HG03060 (cell line): ENCODE measurements around the gene GPR161.
"Not testable (repeated sequence)": the region's sequence is repeated elsewhere in the genome, so short reads cannot be mapped to it uniquely, and the experiment has no call there.

Experiments
- ATAC-seq: cut with Tn5 transposase; IDR thresholded peaks from one replicate; pipeline ENCODE4 v1.9.1; 2021; ENCODE audit warnings: low read depth, moderate number of reproducible peaks; ENCODE audit not compliant: unreplicated experiment

GPR161 gene, protein sequence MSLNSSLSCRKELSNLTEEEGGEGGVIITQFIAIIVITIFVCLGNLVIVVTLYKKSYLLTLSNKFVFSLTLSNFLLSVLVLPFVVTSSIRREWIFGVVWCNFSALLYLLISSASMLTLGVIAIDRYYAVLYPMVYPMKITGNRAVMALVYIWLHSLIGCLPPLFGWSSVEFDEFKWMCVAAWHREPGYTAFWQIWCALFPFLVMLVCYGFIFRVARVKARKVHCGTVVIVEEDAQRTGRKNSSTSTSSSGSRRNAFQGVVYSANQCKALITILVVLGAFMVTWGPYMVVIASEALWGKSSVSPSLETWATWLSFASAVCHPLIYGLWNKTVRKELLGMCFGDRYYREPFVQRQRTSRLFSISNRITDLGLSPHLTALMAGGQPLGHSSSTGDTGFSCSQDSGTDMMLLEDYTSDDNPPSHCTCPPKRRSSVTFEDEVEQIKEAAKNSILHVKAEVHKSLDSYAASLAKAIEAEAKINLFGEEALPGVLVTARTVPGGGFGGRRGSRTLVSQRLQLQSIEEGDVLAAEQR

DNA sequence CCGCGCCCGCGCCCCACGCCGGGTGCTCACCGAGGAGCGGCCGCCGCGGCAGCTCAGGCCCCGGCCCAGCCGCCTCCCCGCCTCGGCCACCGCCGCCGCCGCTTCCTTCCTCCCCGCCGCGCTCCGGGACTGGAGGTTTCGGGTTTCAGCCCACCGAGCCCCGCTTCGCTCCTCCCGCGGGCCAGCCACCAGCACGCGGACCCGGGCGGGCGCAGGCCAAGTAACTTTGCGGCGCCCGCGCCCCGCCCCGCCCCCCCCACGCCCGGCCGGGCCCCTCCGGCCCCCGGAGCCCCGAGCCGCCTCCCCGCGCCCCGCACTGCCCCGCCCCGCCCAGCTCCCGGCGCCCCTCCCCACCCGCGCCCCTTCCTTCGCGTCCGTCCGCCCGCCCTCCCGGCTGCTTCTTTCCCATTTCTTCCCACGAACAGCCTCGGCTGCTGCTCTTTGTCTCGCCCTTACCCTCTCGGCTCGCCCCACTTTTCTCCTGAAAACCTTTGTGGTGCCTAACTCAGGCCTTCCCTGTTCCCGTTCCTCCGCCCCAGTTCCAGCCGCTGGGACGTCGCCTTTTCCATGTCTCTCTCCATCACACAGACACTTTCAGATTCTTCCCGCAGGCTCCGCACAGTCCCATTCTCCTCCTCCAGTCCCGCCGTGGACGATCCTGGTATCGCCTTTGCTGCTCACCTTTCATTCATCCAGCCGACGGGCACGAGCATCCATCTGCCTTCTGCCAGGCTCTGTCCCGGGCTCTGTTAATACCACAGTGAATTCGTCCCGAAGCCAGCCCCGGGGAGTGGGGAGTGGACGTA is at the start of gene GPR161:
GPR161 (minus strand) TSS at position 222 of the 806 bp plus-strand sequence. CDS start 32,080 bp downstream, outside the sequence.
- no peak for ATAC-seq

DNA sequence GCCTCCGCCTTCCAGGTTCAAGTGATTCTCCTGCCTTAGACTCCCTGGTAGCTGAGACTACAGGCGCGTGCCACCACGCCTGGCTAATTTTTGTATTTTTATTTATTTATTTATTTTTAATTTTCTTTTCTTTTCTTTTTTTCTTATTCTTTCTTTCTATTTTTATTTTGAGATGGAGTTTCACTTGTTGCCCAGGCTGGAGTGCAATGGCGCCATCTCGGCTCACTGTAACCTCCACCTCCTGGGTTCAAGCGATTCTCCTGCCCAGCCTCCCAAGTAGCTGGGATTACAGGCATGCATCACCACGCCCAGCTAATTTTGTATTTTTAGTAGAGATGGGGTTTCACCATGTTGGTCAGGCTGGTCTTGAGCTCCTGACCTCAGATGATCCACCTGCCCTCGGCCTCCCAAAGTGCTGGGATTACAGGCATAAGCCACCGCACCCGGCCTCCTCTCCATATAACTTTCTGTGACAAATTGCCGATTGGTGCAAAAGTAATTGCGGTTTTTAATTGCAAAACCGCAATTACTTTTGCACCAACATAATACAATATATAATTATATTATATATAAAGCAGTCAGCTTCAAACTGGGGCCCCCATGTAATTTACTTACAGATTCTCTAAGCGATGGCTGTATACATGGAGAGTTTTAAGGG is 44.5 kb upstream of the GPR161 start:
- not testable (repeated sequence) for ATAC-seq

DNA sequence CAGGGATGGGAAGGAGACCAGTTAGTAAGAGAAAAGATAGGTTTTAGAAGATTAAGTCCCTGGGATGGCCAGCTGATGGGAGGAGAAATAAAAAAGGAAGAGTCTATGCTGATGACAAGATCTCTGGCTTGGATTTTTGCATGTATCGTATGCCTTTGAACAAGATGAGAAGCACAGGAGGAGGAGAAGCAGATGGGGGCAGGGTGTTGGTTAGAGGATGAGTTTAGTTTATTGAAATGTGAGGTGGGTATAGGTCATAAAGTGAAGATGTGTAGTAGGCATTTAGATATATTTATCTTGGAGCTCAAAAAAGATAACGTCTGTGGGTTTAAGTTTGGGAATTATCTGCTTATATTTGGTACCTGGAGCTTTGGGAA is 43.4 kb upstream of the GPR161 start:
- no peak for ATAC-seq

- no peak for ATAC-seq
Observed at GRCh38 chr1:168179438-168180147, 42.9 kb upstream of the GPR161 start.

GRCh38 chr1:168178638-168179437 is 42.1 kb upstream of the GPR161 start, which contains the start of gene TIPRL:
TSS of gene TIPRL (plus strand) at chr1:168178962. CDS start at chr1:168179078, 116 bp downstream.
- ATAC-seq: peak; percentile 76

DNA sequence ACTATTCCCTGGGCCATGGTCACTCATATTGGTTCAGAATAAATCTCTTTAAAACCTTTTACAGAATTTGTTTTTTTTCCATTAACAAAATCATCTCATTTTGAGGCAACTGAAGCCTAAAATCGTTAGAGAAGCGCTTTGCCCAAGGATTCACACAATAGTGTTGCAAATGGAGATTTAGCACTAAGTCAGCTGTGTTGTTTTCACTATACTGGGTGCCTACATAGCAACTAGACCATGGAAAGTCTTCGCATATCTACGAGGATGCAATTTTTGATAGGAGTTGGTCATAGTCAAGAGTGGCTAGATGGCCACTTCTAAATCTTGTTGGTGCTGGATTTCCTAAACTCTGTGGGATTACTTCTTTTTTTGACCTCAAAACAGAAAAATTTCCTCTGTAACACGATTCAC is 41.5 kb upstream of the GPR161 start:
- no peak for ATAC-seq

GRCh38 chr1:168172250-168172915 is 35.7 kb upstream of the GPR161 start:
- ATAC-seq: no peak

- no peak for ATAC-seq
Observed at GRCh38 chr1:168170564-168171508, 34.1 kb upstream of the GPR161 start.

DNA sequence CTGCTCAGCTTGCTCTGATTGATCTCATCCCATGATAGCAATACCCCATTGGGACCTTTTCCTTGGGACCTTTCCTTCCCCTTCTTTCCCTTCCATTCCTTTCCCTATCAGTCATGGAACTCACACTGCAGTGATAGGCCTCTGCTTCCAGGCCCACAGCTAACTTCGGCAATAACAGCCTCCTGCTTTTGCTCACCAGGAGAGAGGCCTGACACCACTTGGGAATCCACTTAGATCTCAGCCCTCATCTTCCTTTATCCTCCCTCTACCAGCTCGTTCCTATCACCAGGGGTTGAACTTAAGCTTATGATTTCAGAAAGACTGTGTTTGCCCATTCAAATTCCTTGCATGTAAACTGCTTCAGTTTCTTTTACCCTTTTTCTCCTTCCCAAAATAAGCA is 31.1 kb upstream of the GPR161 start:
- ATAC-seq: no peak

DNA sequence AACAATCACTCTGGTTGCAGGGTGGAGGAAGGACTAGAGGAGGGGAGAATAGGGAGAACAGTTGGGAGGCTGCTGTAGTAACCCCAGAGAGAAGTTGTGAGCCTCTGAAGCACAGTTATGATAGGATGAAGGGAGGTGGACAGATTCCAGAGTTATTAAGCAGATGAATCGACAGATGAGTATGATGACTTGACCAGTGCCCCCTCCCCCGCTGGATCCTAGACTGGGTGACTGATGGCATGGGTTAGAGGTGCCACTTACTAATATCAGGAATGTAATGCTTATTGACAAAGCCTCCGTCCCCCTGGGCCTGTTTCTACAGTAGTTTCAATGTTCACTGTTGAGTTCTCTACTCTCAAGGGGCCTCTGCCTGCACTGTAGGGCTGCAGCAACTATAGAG is 28.0 kb upstream of the GPR161 start:
- ATAC-seq: no peak

DNA sequence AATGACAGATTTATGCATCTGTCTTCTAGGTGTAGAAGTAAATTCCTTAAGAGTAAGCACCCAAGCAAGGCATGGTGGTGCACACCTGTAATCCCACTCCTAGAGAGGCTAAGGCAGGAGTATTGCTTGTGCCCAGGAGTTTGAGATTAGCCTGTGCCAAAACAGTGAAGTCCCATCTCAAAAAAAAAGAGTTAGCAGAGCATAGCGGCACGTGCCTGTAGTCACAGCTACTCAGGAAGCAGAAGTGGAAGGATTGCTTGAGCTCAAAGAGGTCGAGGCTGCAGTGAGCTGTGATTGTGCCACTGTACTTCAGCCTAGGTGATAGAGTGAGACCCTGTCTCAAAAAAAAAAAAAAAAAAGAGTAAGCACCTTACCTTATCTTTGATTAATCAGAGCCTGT is 26.9 kb upstream of the GPR161 start:
- no peak for ATAC-seq

DNA sequence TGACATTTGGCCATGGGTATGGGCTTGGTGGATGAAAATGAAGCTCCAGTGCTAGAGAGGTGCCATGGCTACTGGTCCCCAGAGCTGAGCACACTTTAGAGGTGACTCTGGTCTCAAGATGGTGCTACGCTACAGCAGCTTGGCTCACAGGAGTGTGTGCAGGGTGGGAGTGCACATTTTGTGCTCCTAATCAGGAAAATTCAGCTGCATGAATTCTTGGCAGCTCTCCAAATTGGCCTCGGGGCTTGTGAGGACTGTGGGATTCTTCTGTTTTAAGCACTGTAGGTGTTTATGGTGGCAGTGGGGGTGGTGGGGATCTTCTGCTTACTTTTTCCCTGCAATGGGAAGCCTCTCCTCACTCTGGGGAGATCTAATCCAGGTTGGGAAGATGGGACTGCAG is 24.7 kb upstream of the GPR161 start:
- ATAC-seq: no peak

- no peak for ATAC-seq
Observed at GRCh38 chr1:168159979-168160378, 23.2 kb upstream of the GPR161 start.

- ATAC-seq: no peak
Observed at GRCh38 chr1:168159251-168159650, 22.5 kb upstream of the GPR161 start.

DNA sequence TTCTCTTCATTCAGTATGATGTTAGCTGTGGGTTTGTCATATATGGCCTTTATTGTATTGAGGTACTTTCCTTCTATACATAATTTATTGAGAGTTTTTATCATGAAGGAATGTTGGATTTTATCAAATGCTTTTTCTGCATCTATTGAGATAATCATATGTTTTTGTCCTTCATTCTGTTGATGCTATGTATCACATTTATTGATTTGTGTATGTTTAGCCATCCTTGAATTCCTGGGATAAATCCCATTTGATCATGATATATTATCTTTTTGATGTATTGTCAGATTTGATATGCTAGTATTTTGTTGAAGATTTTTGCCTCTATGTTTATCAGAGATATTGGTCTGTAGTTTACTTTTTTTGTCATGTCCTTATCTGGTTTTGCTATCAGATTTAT is 20.9 kb upstream of the GPR161 start:
- no peak for ATAC-seq

- ATAC-seq: no peak
Observed at GRCh38 chr1:168155910-168156309, 19.2 kb upstream of the GPR161 start.

GRCh38 chr1:168154707-168155106 is 18.0 kb upstream of the GPR161 start:
- ATAC-seq: not testable (repeated sequence)

DNA sequence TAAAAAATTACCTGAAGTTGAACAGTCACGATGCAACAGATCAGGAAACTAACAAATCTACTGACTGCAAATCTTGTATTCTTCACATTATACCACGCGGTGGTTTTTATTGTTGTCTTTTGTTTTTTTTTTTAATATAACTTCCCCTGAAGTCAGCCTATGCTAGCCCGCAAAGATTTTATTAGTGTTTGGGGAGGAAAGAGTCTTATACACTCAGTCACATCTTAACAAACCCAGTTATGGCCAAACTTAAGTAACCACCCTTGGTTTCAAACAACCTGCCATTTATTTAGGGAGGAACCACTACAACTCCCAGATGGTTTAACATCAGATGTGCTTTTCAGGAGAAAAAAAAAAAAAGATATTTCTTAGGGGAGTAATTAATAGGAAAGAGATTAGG is 15.2 kb upstream of the GPR161 start:
- ATAC-seq: no peak
